IMR-90 (cell line): ENCODE data around the gene SEMA4A. TPM values are rescaled to one million over a fixed set of nuclear protein-coding genes. Genes with fewer than 3 reads are reported as not detected.
A peak's percentile ranks its signal among the peaks of the same experiment; 100 is the strongest.

Source experiments
- ATAC-seq: fragments of 200-7000 bp; cut with Tn5 transposase; 2 replicates; pipeline ENCODE4 v1.9.1; 2020; ENCODE audit warnings: low read depth, mild to moderate bottlenecking, moderate library complexity
- BruUV-seq: library from RNA; stranded (reverse); fragments of 400-500 nt; replicated peaks from 2 replicates; lab custom pipeline; 2021; lab: Mats Ljungman, UMichigan
- CTCF ChIA-PET: fragments of 300-600 bp; formaldehyde crosslinking; extraction: SDS; loops from one replicate; lab custom pipeline; 2021; ENCODE audit warnings: antibody characterized with exemption; lab: Yijun Ruan, JAX
- POLR2A ChIA-PET: fragments of 300-600 bp; sonication (Branson Sonifier 250); formaldehyde crosslinking; loops from one replicate; lab custom pipeline; 2022; ENCODE audit warnings: antibody characterized with exemption; ENCODE audit not compliant: unreplicated experiment; lab: Charles Lee
- DNase-seq: peaks from one replicate; pipeline ENCODE4 v3.0.0; 2013
- H2AFZ ChIP-seq: replicated peaks from 2 replicates; pipeline ENCODE3; 2013; ENCODE audit warnings: low read length, mild to moderate bottlenecking; ENCODE audit not compliant: poor library complexity
- H2AK5ac ChIP-seq: 2 replicates; pipeline ENCODE4 v1.6.1; 2013; ENCODE audit warnings: low read depth, low read length, inconsistent platforms
- H2AK9ac ChIP-seq: replicated peaks from 2 replicates; pipeline ENCODE3; 2013; ENCODE audit warnings: mild to moderate bottlenecking, low read depth, low read length, moderate library complexity; ENCODE audit not compliant: poor library complexity
- H2BK120ac ChIP-seq: 2 replicates; pipeline ENCODE4 v1.6.1; 2013; ENCODE audit warnings: low read depth, low read length, inconsistent platforms
- H2BK15ac ChIP-seq: 3 replicates; pipeline ENCODE4 v1.6.1; 2013; ENCODE audit warnings: low read depth, low read length, inconsistent platforms
- H2BK20ac ChIP-seq: 2 replicates; pipeline ENCODE4 v1.6.1; 2013; ENCODE audit warnings: low read depth, mild to moderate bottlenecking, inconsistent platforms, low read length, moderate library complexity
- H2BK5ac ChIP-seq: 2 replicates; pipeline ENCODE4 v1.6.1; 2013; ENCODE audit warnings: mild to moderate bottlenecking, low read depth, low read length, inconsistent platforms; ENCODE audit not compliant: poor library complexity, severe bottlenecking
- H3K14ac ChIP-seq: replicated peaks from 2 replicates; pipeline ENCODE4 v1.6.1; 2013; ENCODE audit warnings: low read depth, low read length, inconsistent platforms
- H3K18ac ChIP-seq: 2 replicates; pipeline ENCODE4 v1.6.1; 2013; ENCODE audit warnings: low read depth, low read length, control low read depth
- H3K23ac ChIP-seq: 2 replicates; pipeline ENCODE4 v1.6.1; 2013; ENCODE audit warnings: low read depth, low read length, inconsistent platforms
- H3K27ac ChIP-seq: 2 replicates; pipeline ENCODE4 v1.5.1; 2013; ENCODE audit warnings: mild to moderate bottlenecking, control low read depth, low read length; ENCODE audit not compliant: insufficient read depth
- H3K27me3 ChIP-seq: 2 replicates; pipeline ENCODE4 v1.6.1; 2013; ENCODE audit warnings: low read length; ENCODE audit not compliant: control insufficient read depth, insufficient read depth
- H3K36me3 ChIP-seq: 2 replicates; pipeline ENCODE4 v1.6.1; 2013; ENCODE audit warnings: low read length, mixed read lengths; ENCODE audit not compliant: control insufficient read depth, insufficient read depth
- H3K4ac ChIP-seq: 2 replicates; pipeline ENCODE4 v1.6.1; 2013; ENCODE audit warnings: low read depth, low read length, inconsistent platforms
- H3K4me1 ChIP-seq: 2 replicates; pipeline ENCODE4 v1.6.1; 2013; ENCODE audit warnings: low read length, mixed read lengths; ENCODE audit not compliant: control insufficient read depth, insufficient read depth
- H3K4me2 ChIP-seq: 2 replicates; pipeline ENCODE4 v1.6.1; 2013; ENCODE audit warnings: low read depth, mild to moderate bottlenecking, control low read depth, low read length, moderate library complexity
- H3K4me3 ChIP-seq: 2 replicates; pipeline ENCODE4 v1.5.1; 2013; ENCODE audit warnings: low read depth, mild to moderate bottlenecking, control low read depth, low read length, moderate library complexity; ENCODE audit not compliant: insufficient read depth
- H3K56ac ChIP-seq: 2 replicates; pipeline ENCODE4 v1.6.1; 2013; ENCODE audit warnings: low read length, inconsistent platforms; ENCODE audit not compliant: insufficient read depth; ENCODE audit errors: extremely low read depth
- H3K79me1 ChIP-seq, 2 experiments: 2 replicates each; pipeline ENCODE4 v1.6.1; 2013; ENCODE audit warnings: low read length in 2 of 2, inconsistent platforms in 1 of 2, low read depth in 1 of 2
- H3K9ac ChIP-seq: 2 replicates; pipeline ENCODE4 v1.6.1; 2013; ENCODE audit warnings: low read depth, low read length, control low read depth
- H3K9me1 ChIP-seq: 2 replicates; pipeline ENCODE4 v1.6.1; 2013; ENCODE audit warnings: low read length, inconsistent platforms; ENCODE audit not compliant: insufficient read depth
- H3K9me3 ChIP-seq: 2 replicates; pipeline ENCODE4 v1.6.1; 2013; ENCODE audit warnings: low read length; ENCODE audit not compliant: control insufficient read depth, insufficient read depth
- H4K20me1 ChIP-seq: 2 replicates; pipeline ENCODE4 v1.6.1; 2013; ENCODE audit warnings: low read length, inconsistent platforms; ENCODE audit not compliant: insufficient read depth
- H4K5ac ChIP-seq: 2 replicates; pipeline ENCODE4 v1.6.1; 2013; ENCODE audit warnings: mild to moderate bottlenecking, low read depth, low read length, control low read depth
- H4K8ac ChIP-seq, 2 experiments: 2 replicates each; pipeline ENCODE4 v1.6.1; 2013; ENCODE audit warnings: low read depth in 2 of 2, low read length in 2 of 2, control low read depth in 1 of 2, inconsistent platforms in 1 of 2
- H4K91ac ChIP-seq: 2 replicates; pipeline ENCODE4 v1.6.1; 2013; ENCODE audit warnings: low read depth, low read length, inconsistent platforms; ENCODE audit not compliant: insufficient read depth
- MAZ ChIP-seq: IDR thresholded peaks from 2 replicates; pipeline ENCODE4 v1.6.1; 2012; ENCODE audit warnings: low read depth, mild to moderate bottlenecking, low read length, improper control_type of control experiment, moderate library complexity, borderline replicate concordance
- RCOR1 ChIP-seq: IDR thresholded peaks from 2 replicates; pipeline ENCODE4 v1.6.1; 2012; ENCODE audit warnings: mild to moderate bottlenecking, low read length, improper control_type of control experiment; ENCODE audit not compliant: insufficient replicate concordance
- WGBS, 2 experiments: methylation state at CpG; one replicate each; pipeline versions ENCODE4 v1.1.5 to v1.1.7; 2013; ENCODE audit warnings: missing lambda C conversion rate in 2 of 2; ENCODE audit not compliant: insufficient read length in 1 of 2; ENCODE audit errors: extremely low coverage in 2 of 2; 5-methylcytosine and 5-hydroxymethylcytosine counted together
- dilution Hi-C: fragments of 300-500 bp; cut with HindIII; formaldehyde crosslinking; loops from one replicate; pipeline ENCODE4 v1.14.3; 2018; ENCODE audit warnings: low sequenced_read_pairs; ENCODE audit not compliant: unreplicated experiment
- in situ Hi-C: fragments of 300-500 bp; cut with MboI; formaldehyde crosslinking; loops from 3 replicates; pipeline ENCODE4 v1.14.3; 2019; ENCODE audit warnings: low sequenced_read_pairs, inconsistent platforms, mixed read lengths
- intact Hi-C: fragments of 100-400 bp; cut with micrococcal nuclease; formaldehyde crosslinking; loops from 2 replicates; pipeline ENCODE4 v1.10.0; 2022
- polyA plus RNA-seq, 3 experiments: library from polyadenylated mRNA; depleted of rRNA; stranded (reverse); fragments of >200 nt; gene quantifications; 2 replicates each; pipeline ENCODE4 v1.2.3, GENCODE V29; 2012; ENCODE audit warnings: low replicate concordance in 1 of 3
- total RNA-seq: library from RNA; depleted of rRNA; stranded (reverse); fragments of >200 nt; gene quantifications from 2 replicates; pipeline ENCODE4 v1.2.3, GENCODE V29; 2012

SEMA4A gene
- total and polyA plus RNA-seq, 2 of the 4 experiments (the other 2 are of a cell fraction): 0.18 to 0.86 TPM

DNA sequence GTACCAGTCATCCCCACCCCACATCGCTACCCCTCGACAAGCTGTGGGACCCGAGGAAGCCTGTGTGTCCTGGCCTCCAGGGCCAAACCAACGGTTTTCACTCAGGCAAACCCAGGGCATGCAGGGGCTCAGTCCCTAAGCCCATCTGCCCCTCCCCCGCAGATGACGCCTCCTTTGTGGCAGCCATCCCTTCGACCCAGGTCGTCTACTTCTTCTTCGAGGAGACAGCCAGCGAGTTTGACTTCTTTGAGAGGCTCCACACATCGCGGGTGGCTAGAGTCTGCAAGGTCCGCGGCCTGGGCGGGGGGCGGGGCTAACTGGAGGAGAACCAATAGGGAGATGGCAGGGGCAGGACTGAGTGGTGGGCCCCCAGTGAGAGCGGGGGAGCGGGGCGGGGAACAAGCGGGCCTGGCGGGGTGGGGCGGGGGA, 7.4 kb downstream of the SEMA4A start:
- H3K56ac ChIP-seq: no peak overlapping the region
- no peaks in the 10 kb centered on the region for H3K9me3 ChIP-seq
- peak overlapping the region; percentile 53 for H2AK9ac ChIP-seq
- H4K91ac ChIP-seq: peak overlapping the region; percentile 62; the same call in 1 of the 2 replicates
- intact Hi-C loops: no loop called here
- no peaks in the 10 kb centered on the region for H3K36me3 ChIP-seq
- H4K5ac ChIP-seq: peak overlapping the region; percentile 69
- H3K79me1 ChIP-seq: no peaks in the 10 kb centered on the region
- ChIA-PET POLR2A (no interaction called here), CTCF (no interaction called here)
- peak; percentile 59; the same call in 1 of the 2 replicates for TF ChIP-seq MAZ
- TF ChIP-seq RCOR1: no peak
- peak; percentile 98 for ATAC-seq
- peaks cover 2% of the 10 kb centered on the region; the same call in 1 of the 2 replicates for H3K27me3 ChIP-seq
- H2BK20ac ChIP-seq: no peak overlapping the region
- H3K9me1 ChIP-seq: peaks cover 13% of the 10 kb centered on the region
- H3K4ac ChIP-seq: peak overlapping the region; percentile 47
- peak; percentile 58 for DNase-seq
- H3K4me2 ChIP-seq: peak overlapping the region; percentile 83
- H2AK5ac ChIP-seq: peak overlapping the region; percentile 29; the same call in 1 of the 2 replicates
- peak overlapping the region; percentile 20; the same call in 1 of the 2 replicates for H3K18ac ChIP-seq
- H3K4me1 ChIP-seq: peaks cover 8% of the 10 kb centered on the region
- peak overlapping the region; percentile 39 for H3K4me3 ChIP-seq
- no TSS peak for BruUV-seq
- peak overlapping the region; percentile 46 for H3K23ac ChIP-seq
- peak overlapping the region; percentile 45; the same call in 1 of the 2 replicates for H3K27ac ChIP-seq
- peak overlapping the region; percentile 70 for H3K14ac ChIP-seq
- peak overlapping the region; percentile 64; the same call in 1 of the 2 replicates for H3K9ac ChIP-seq
- in situ Hi-C loops: loop anchor here (5.0 kb wide), 1 partner anchor 52 kb away; the partner anchor contains the start of gene PMF1
- H2BK15ac ChIP-seq: peak overlapping the region; percentile 73; the same call in 1 of the 3 replicates
- WGBS, 2 experiments: no CpG with 5 or more reads among the region's 22 CpGs
- peak overlapping the region; percentile 98 for H2AFZ ChIP-seq
- no peaks in the 10 kb centered on the region for H4K20me1 ChIP-seq
- peak overlapping the region; percentile 59 to 83; a peak in 3 of 4 replicates for H4K8ac ChIP-seq
- dilution Hi-C loops: no loop called here
- H2BK5ac ChIP-seq: no peak overlapping the region
- peak overlapping the region; percentile 35; the same call in 1 of the 2 replicates for H2BK120ac ChIP-seq
